NCI-H1436 treated with DMSO at 0.1 percent for 48 hours (cell line): ENCODE results near the gene ACACA.
A peak's percentile ranks its signal among the peaks of the same experiment; 100 is the strongest.

Experiments used
- DNase-seq: peaks from one replicate; lab custom pipeline; 2025; lab: John Stamatoyannopoulos, UW

ACACA gene

GRCh38 chr17:37225465-37225864 lies 181.2 kb downstream of the ACACA start:
- no peak for DNase-seq

- no peak for DNase-seq
These were observed 184.8 kb downstream of the ACACA start for GRCh38 chr17:37221865-37222264.

- DNase-seq = peak; percentile 52
These were observed 186.1 kb downstream of the ACACA start for GRCh38 chr17:37220607-37220953.

GRCh38 chr17:37219876-37220606 lies 186.6 kb downstream of the ACACA start:
- DNase-seq = no peak

- DNase-seq = no peak
These were observed 187.8 kb downstream of the ACACA start for GRCh38 chr17:37218849-37219248.

GRCh38 chr17:37214416-37214815 lies 192.2 kb downstream of the ACACA start:
- no peak for DNase-seq

GRCh38 chr17:37213927-37214326 lies 192.7 kb downstream of the ACACA start:
- DNase-seq = no peak

GRCh38 chr17:37212179-37212578 lies 194.5 kb downstream of the ACACA start:
- DNase-seq = no peak

- DNase-seq = no peak
These were observed 195.5 kb downstream of the ACACA start for GRCh38 chr17:37211136-37211535.

GRCh38 chr17:37207103-37207502 lies 199.5 kb downstream of the ACACA start:
- no peak for DNase-seq

GRCh38 chr17:37206299-37206698 lies 200.3 kb downstream of the ACACA start:
- DNase-seq = no peak

- DNase-seq = no peak
These were observed 206.1 kb downstream of the ACACA start for GRCh38 chr17:37200497-37200896.

- no peak for DNase-seq
These were observed 209.3 kb downstream of the ACACA start for GRCh38 chr17:37197336-37197735.

GRCh38 chr17:37194208-37194607 lies 212.4 kb downstream of the ACACA start:
- no peak for DNase-seq

- DNase-seq = no peak
These were observed 215.4 kb downstream of the ACACA start for GRCh38 chr17:37191219-37191618.

- no peak for DNase-seq
These were observed 216.1 kb downstream of the ACACA start for GRCh38 chr17:37190493-37190892.

GRCh38 chr17:37188157-37188556 lies 218.5 kb downstream of the ACACA start:
- DNase-seq = no peak

- DNase-seq = no peak
These were observed 219.4 kb downstream of the ACACA start for GRCh38 chr17:37187262-37187661.

GRCh38 chr17:37182786-37183465 lies 223.7 kb downstream of the ACACA start:
- DNase-seq = no peak

- DNase-seq = no peak
These were observed 226.3 kb downstream of the ACACA start for GRCh38 chr17:37180376-37180775.

- no peak for DNase-seq
These were observed 226.7 kb downstream of the ACACA start for GRCh38 chr17:37179893-37180292.

GRCh38 chr17:37177254-37177870 lies 229.3 kb downstream of the ACACA start:
- DNase-seq = peak; percentile 84

- DNase-seq = no peak
These were observed 229.9 kb downstream of the ACACA start for GRCh38 chr17:37176723-37177122.
